Central memory CD8-positive, alpha-beta T cell (primary cell): ENCODE data around the gene GALNT1.

Experiments
- ATAC-seq: fragments of 150-1000 bp; cut with Tn5 transposase; replicated peaks from 2 replicates; pipeline ENCODE4 v1.10.0; 2022; ENCODE audit warnings: mild to moderate bottlenecking, moderate FRiP score, moderate number of reproducible peaks; ENCODE audit not compliant: poor library complexity, severe bottlenecking; ENCODE audit errors: extremely low read depth
- DNase-seq, 2 donors: peaks; one replicate each; pipeline ENCODE4 v3.0.0; 2021; ENCODE audit warnings: low spot score in 2 of 2
- H3K27ac Mint-ChIP-seq: one replicate; pipeline ENCODE4 v1.8.0; 2022; ENCODE audit warnings: low read depth, mild to moderate bottlenecking, moderate library complexity, mixed read lengths
- H3K27me3 Mint-ChIP-seq: one replicate; pipeline ENCODE4 v1.8.0; 2022; ENCODE audit warnings: mixed read lengths
- H3K36me3 Mint-ChIP-seq: one replicate; pipeline ENCODE4 v1.8.0; 2022; ENCODE audit warnings: mild to moderate bottlenecking, moderate library complexity, mixed read lengths; ENCODE audit not compliant: insufficient read depth
- H3K4me1 Mint-ChIP-seq: one replicate; pipeline ENCODE4 v1.8.0; 2022; ENCODE audit warnings: mixed read lengths
- H3K4me3 Mint-ChIP-seq: one replicate; pipeline ENCODE4 v1.8.0; 2022; ENCODE audit warnings: mild to moderate bottlenecking, moderate library complexity, mixed read lengths
- H3K9me3 Mint-ChIP-seq: one replicate; pipeline ENCODE4 v1.8.0; 2022; ENCODE audit warnings: mixed read lengths

Gene GALNT1

DNA sequence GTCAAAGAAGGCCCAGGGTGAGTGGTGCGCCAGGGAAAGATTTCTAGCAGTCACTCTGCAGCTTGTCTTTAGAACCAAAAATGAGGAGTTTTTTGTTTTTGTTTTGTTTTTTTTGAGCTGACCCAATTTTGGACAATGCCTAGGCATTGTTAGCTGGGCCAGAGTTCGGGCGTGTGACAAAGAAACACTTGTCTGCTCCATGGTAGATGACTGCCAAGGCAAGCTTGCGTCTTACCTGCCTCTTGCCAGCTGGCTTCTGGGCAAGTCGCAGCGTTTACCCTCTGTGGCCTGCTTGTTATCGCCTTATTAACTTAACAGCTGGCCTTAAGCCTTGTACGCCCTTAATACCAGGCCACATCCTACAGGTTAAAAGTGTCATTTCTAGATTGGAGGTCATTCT, 114.3 kb downstream of the GALNT1 start:
- Mint-ChIP-seq H3K27me3 (no peaks in the 10 kb centered on the region), H3K36me3 (peaks cover 2% of the 10 kb centered on the region), H3K27ac (no peak overlapping the region), H3K4me1 (no peaks in the 10 kb centered on the region), H3K4me3 (no peak overlapping the region), H3K9me3 (no peaks in the 10 kb centered on the region)
- DNase-seq (no peak), ATAC-seq (no peak)

- ATAC-seq (no peak), DNase-seq (no peak)
- Mint-ChIP-seq H3K27me3 (no peaks in the 10 kb centered on the region), H3K4me3 (no peak overlapping the region), H3K27ac (no peak overlapping the region), H3K4me1 (no peaks in the 10 kb centered on the region), H3K36me3 (peaks cover 2% of the 10 kb centered on the region), H3K9me3 (no peaks in the 10 kb centered on the region)
Measured at GRCh38 chr18:35696307-35696706, 114.8 kb downstream of the GALNT1 start.

DNA sequence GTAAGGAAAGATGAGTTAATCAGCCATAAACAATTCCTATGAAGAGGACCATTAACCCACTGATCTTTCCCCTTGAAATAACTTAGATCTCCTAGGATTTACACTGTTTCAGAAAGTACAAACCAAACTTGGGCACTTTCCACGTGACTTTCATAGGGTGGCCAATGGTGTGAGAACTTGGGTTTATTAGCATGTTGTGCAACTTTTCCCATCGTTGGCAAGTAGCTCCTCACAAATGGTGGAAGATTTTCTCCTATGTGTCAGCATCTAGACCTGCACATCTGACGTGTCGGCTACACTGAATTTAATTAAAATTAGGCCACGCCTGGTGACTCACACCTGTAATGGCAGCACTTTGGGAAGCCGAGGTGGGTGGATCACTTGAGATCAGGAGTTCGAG, 116.3 kb downstream of the GALNT1 start:
- DNase-seq = no peak
- H3K4me3 Mint-ChIP-seq = no peak overlapping the region

DNA sequence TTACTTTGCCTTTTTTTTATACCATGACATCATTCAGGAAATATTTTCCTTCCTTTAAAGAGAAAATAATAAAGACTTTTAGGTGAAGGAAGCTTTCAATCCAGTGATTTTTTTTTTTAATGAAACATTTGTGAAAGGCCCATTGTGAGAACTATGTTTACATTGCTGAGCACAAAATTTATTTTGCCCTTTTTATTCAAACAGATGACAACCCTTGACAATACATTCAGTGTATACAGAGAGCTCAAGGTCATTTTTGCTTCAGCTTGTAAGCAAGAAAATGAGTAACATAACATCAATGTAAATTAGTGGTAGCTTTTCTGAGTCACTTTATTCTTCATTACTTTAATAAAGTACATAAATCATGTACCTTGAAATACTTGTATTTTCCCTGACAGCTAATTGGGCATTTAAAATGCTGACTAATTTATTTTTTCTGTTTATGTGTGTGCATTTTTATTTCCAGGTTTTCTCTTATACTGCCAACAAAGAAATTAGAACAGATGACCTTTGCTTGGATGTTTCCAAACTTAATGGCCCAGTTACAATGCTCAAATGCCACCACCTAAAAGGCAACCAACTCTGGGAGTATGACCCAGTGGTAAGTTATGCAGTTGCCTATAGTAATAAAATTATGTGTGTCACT, 121.6 kb downstream of the GALNT1 start:
- Mint-ChIP-seq H3K27me3 (no peaks in the 10 kb centered on the region), H3K4me1 (no peaks in the 10 kb centered on the region), H3K27ac (no peak overlapping the region), H3K9me3 (no peaks in the 10 kb centered on the region), H3K36me3 (peaks cover 12% of the 10 kb centered on the region), H3K4me3 (no peak overlapping the region)
- ATAC-seq (no peak), DNase-seq (no peak)

More for the DNA sequence above, 116.3 kb downstream of the GALNT1 start:
- no peak for ATAC-seq
- Mint-ChIP-seq H3K27me3 (no peaks in the 10 kb centered on the region), H3K36me3 (peaks cover 6% of the 10 kb centered on the region), H3K27ac (no peak overlapping the region), H3K4me1 (no peaks in the 10 kb centered on the region), H3K9me3 (no peaks in the 10 kb centered on the region)

DNA sequence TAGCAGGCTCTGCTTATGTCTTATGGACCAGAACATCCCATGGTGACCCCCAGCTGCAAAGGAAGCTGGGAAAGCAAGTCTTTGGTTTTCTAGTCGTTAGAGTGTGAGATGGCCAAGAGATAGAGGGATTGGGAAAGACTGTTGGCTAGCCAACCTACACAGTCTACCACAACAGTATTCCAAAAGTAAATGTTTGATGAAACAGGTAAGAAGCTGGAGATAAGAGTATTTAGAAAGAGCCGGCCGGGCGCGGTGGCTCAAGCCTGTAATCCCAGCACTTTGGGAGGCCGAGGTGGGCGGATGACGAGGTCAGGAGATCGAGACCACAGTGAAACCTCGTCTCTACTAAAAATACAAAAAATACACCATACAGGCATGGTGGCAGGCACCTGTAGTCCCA, 124.4 kb downstream of the GALNT1 start:
- H3K4me1 Mint-ChIP-seq = no peaks in the 10 kb centered on the region
- peaks cover 19% of the 10 kb centered on the region for H3K36me3 Mint-ChIP-seq
- ATAC-seq (no peak), DNase-seq (no peak)
- no peak overlapping the region for H3K4me3 Mint-ChIP-seq
- no peak overlapping the region for H3K27ac Mint-ChIP-seq
- no peaks in the 10 kb centered on the region for H3K9me3 Mint-ChIP-seq
- H3K27me3 Mint-ChIP-seq = no peaks in the 10 kb centered on the region

- Mint-ChIP-seq H3K36me3 (peaks cover 17% of the 10 kb centered on the region), H3K9me3 (no peaks in the 10 kb centered on the region), H3K4me1 (no peaks in the 10 kb centered on the region), H3K27ac (no peak overlapping the region), H3K27me3 (no peaks in the 10 kb centered on the region), H3K4me3 (no peak overlapping the region)
- ATAC-seq (no peak), DNase-seq (no peak)
Measured at GRCh38 chr18:35707247-35707646, 125.7 kb downstream of the GALNT1 start.

DNA sequence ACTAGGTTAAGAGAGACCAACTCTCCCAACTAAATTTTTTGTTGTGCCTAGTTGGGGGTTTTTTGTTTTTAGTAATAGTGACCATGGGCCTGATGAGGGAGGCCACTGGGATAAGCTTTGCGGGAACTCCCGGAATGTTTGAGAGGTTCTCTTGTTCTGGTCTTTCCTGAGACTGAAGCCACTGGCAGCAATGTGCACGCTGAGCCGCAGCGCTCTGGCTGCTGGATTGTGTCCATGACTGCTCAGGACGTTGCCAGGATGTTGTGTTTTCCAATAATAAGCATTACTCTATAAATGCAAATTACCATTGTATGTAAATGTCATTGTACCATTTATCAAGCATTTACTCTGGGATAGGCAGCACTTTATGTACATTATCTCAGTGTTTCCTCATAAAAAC, 126.1 kb downstream of the GALNT1 start:
- no peak for ATAC-seq
- DNase-seq = no peak
- Mint-ChIP-seq H3K27ac (no peak overlapping the region), H3K36me3 (peaks cover 14% of the 10 kb centered on the region), H3K9me3 (no peaks in the 10 kb centered on the region), H3K27me3 (no peaks in the 10 kb centered on the region), H3K4me1 (no peaks in the 10 kb centered on the region), H3K4me3 (no peak overlapping the region)

DNA sequence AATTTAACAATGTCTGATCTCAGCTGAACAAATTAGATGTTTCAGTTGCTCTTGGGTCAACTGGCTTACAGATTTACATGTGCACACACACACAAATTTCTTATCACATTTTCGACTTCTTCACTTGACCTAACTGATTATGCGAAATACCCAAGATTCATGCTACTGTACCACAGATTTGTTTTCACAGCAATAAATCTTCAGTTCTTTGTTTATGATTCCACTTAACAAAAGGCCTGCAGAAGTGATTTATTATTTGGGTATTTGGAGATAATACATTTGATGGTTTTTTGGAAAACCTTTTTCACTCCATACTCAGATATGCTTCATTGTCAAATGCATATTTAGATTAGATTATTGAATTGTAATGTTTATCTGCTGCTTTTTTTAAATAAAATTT, 129.0 kb downstream of the GALNT1 start:
- Mint-ChIP-seq H3K27ac (no peak overlapping the region), H3K4me1 (no peaks in the 10 kb centered on the region), H3K27me3 (no peaks in the 10 kb centered on the region), H3K4me3 (no peak overlapping the region), H3K9me3 (no peaks in the 10 kb centered on the region), H3K36me3 (peaks cover 9% of the 10 kb centered on the region)
- DNase-seq (no peak), ATAC-seq (no peak)

- H3K27ac Mint-ChIP-seq = no peak overlapping the region
- peaks cover 9% of the 10 kb centered on the region for H3K36me3 Mint-ChIP-seq
Measured at GRCh38 chr18:35711227-35711626, 129.7 kb downstream of the GALNT1 start.

GRCh38 chr18:35713545-35713944, 132.0 kb downstream of the GALNT1 start:
- Mint-ChIP-seq H3K27ac (no peak overlapping the region), H3K27me3 (no peaks in the 10 kb centered on the region), H3K4me3 (no peak overlapping the region), H3K9me3 (peaks cover 4% of the 10 kb centered on the region), H3K4me1 (no peaks in the 10 kb centered on the region), H3K36me3 (peaks cover 8% of the 10 kb centered on the region)
- no peak for ATAC-seq
- DNase-seq = no peak

More at GRCh38 chr18:35711227-35711626, 129.7 kb downstream of the GALNT1 start:
- ATAC-seq = no peak
- no peaks in the 10 kb centered on the region for H3K9me3 Mint-ChIP-seq
- DNase-seq = no peak
- H3K4me1 Mint-ChIP-seq = no peaks in the 10 kb centered on the region
- no peak overlapping the region for H3K4me3 Mint-ChIP-seq
- H3K27me3 Mint-ChIP-seq = no peaks in the 10 kb centered on the region

GRCh38 chr18:35714539-35714938, 133.0 kb downstream of the GALNT1 start:
- no peak overlapping the region for H3K27ac Mint-ChIP-seq
- no peak overlapping the region for H3K4me3 Mint-ChIP-seq
- no peaks in the 10 kb centered on the region for H3K27me3 Mint-ChIP-seq
- peaks cover 7% of the 10 kb centered on the region for H3K9me3 Mint-ChIP-seq
- H3K4me1 Mint-ChIP-seq = no peaks in the 10 kb centered on the region
- DNase-seq = no peak
- H3K36me3 Mint-ChIP-seq = peaks cover 7% of the 10 kb centered on the region
- no peak for ATAC-seq

DNA sequence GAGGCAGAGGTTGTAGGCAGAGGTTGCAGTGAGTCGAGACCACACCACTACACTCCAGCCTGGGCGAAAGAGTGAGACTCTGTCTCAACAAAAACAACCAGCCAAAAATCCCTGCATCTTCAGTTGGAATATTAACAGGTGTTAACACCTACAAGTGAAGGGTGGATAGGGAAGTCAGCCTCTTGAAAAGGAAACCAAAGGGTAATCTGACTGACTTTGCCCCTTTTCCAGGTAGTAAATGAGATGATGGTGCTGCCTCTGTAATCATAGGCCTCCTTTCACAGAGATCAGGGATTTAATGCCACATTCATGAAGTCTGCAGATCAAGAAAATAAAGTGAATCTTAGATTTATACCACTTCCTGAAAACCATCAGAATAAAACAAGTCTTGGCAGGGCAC, 133.6 kb downstream of the GALNT1 start:
- DNase-seq (no peak), ATAC-seq (no peak)
- H3K27me3 Mint-ChIP-seq = peaks cover 2% of the 10 kb centered on the region
- H3K9me3 Mint-ChIP-seq = peaks cover 7% of the 10 kb centered on the region
- no peak overlapping the region for H3K27ac Mint-ChIP-seq
- H3K4me1 Mint-ChIP-seq = no peaks in the 10 kb centered on the region
- H3K4me3 Mint-ChIP-seq = no peak overlapping the region
- peaks cover 4% of the 10 kb centered on the region for H3K36me3 Mint-ChIP-seq

- Mint-ChIP-seq H3K4me1 (no peaks in the 10 kb centered on the region), H3K27me3 (peaks cover 10% of the 10 kb centered on the region), H3K27ac (no peak overlapping the region), H3K4me3 (no peak overlapping the region), H3K9me3 (peaks cover 7% of the 10 kb centered on the region), H3K36me3 (no peaks in the 10 kb centered on the region)
- no peak for DNase-seq
- no peak for ATAC-seq
Measured at GRCh38 chr18:35716169-35716831, 134.8 kb downstream of the GALNT1 start.
